ENCODE measurements around the gene SCD.

DNA sequence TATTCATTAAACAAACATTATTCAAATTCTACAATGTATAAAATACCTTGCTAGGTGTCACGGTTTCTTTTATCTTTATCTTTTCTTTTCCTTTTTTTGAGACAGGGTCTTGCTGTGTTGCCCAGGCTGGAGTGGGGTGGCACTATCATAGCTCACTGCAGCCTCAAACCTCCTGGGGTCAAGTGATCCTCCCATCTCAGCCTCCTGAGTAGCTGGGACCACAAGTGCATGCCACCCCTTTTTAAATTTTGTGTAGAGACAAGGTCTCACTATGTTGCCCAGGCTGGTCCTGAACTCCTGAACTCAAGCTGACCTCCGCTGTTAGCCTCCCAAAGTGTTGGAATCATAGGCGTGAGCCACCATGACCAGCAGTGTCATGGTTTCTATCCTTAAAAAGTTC lies 42.6 kb upstream of the SCD start:
- TF ChIP-seq CTCF (IDR thresholded peaks at IDR 0.05) = no peak
- TF ChIP-seq POLR2A (IDR thresholded peaks at IDR 0.05) = no peak
